HEK293T (cell line): ENCODE measurements around the gene CAMK2D.

Experiments
- ARNT ChIP-seq: fragments of 450-650 bp; IDR thresholded peaks from 2 replicates; pipeline ENCODE4 v1.6.1; 2017; ENCODE audit warnings: mild to moderate bottlenecking
- BHLHE40 ChIP-seq: fragments of 450-650 bp; IDR thresholded peaks from 2 replicates; pipeline ENCODE4 v1.6.1; 2016; ENCODE audit warnings: mild to moderate bottlenecking, moderate library complexity, borderline replicate concordance

GRCh38 chr4:113801882-113802281 is 40.3 kb upstream of the CAMK2D start:
- TF ChIP-seq BHLHE40 (no peak), ARNT (no peak)
